ENCODE results near the gene OR52E6. TPM values are rescaled to one million over a fixed set of nuclear protein-coding genes. Genes with fewer than 3 reads are reported as not detected.

OR52E6 gene
- total RNA-seq: not detected

- no peak within 1 kb of the TSS for H3K4me3 ChIP-seq (ENCODE audit: low read length in 3 of 3)
- no peaks in the 10 kb centered on the region for H3K36me3 ChIP-seq (ENCODE audit: control insufficient read depth in 3 of 3, insufficient read depth in 3 of 3, low read length in 3 of 3)
- no peaks in the 10 kb centered on the region for H3K9me3 ChIP-seq (ENCODE audit: control insufficient read depth in 3 of 3, low read length in 3 of 3)
- no peak within 1 kb of the TSS for H3K27ac ChIP-seq (ENCODE audit: low read depth, low read length)
- no peaks in the 10 kb centered on the region for H3K27me3 ChIP-seq (ENCODE audit: control insufficient read depth in 3 of 3, insufficient read depth in 3 of 3, low read length in 3 of 3)
- no peak within 1 kb of the TSS for H3K9ac ChIP-seq (ENCODE audit: low read depth in 1 of 3, low read length in 3 of 3)
- H3K4me1 ChIP-seq (ENCODE audit: control insufficient read depth in 3 of 3, insufficient read depth in 3 of 3, low read length in 3 of 3): no peaks in the 10 kb centered on the region
These were observed at the start of gene OR52E6 for GRCh38 chr11:5841797-5842196. Gene OR52E6 (minus strand): TSS chr11:5841897. CDS start chr11:5841897, 0 bp downstream.

- Histone ChIP-seq H3K4me3 (ENCODE audit: low read length in 3 of 3) (no peak overlapping the region), H3K36me3 (ENCODE audit: control insufficient read depth in 3 of 3, insufficient read depth in 3 of 3, low read length in 3 of 3) (no peaks in the 10 kb centered on the region), H3K9ac (ENCODE audit: low read depth in 1 of 3, low read length in 3 of 3) (no peak overlapping the region), H3K27ac (ENCODE audit: low read depth, low read length) (no peak overlapping the region), H3K27me3 (ENCODE audit: control insufficient read depth in 3 of 3, insufficient read depth in 3 of 3, low read length in 3 of 3) (no peaks in the 10 kb centered on the region), H3K4me1 (ENCODE audit: control insufficient read depth in 3 of 3, insufficient read depth in 3 of 3, low read length in 3 of 3) (no peaks in the 10 kb centered on the region), H3K9me3 (ENCODE audit: control insufficient read depth in 3 of 3, low read length in 3 of 3) (no peaks in the 10 kb centered on the region)
These were observed 49.6 kb upstream of the OR52E6 start for GRCh38 chr11:5891216-5891800.

DNA sequence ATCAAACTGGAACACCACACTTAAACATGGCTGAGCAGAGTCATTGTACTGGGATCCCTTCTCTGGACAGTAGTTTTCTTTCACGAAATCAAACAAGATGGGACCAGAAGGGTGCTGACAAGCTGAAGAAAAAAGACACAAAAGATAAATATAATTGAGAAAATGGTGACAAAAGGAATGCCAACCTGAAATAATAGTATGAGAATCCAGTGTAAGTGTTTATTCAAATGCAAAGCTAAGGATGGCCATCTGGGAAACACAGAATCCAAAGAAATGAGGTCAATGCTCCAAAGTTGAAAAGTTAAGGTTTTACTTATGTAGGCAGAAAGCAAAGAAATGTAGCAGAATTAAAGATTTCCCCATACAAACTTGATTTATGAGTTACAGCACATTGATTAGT, 46.0 kb upstream of the OR52E6 start:
- Histone ChIP-seq H3K9ac (ENCODE audit: low read depth in 1 of 3, low read length in 3 of 3) (no peak overlapping the region), H3K27me3 (ENCODE audit: control insufficient read depth in 3 of 3, insufficient read depth in 3 of 3, low read length in 3 of 3) (no peaks in the 10 kb centered on the region), H3K4me3 (ENCODE audit: low read length in 3 of 3) (no peak overlapping the region), H3K27ac (ENCODE audit: low read depth, low read length) (no peak overlapping the region), H3K4me1 (ENCODE audit: control insufficient read depth in 3 of 3, insufficient read depth in 3 of 3, low read length in 3 of 3) (no peaks in the 10 kb centered on the region), H3K36me3 (ENCODE audit: control insufficient read depth in 3 of 3, insufficient read depth in 3 of 3, low read length in 3 of 3) (no peaks in the 10 kb centered on the region), H3K9me3 (ENCODE audit: control insufficient read depth in 3 of 3, low read length in 3 of 3) (no peaks in the 10 kb centered on the region)

GRCh38 chr11:5887172-5887571, 45.5 kb upstream of the OR52E6 start:
- Histone ChIP-seq H3K27me3 (ENCODE audit: control insufficient read depth in 3 of 3, insufficient read depth in 3 of 3, low read length in 3 of 3) (no peaks in the 10 kb centered on the region), H3K9me3 (ENCODE audit: control insufficient read depth in 3 of 3, low read length in 3 of 3) (no peaks in the 10 kb centered on the region), H3K9ac (ENCODE audit: low read depth in 1 of 3, low read length in 3 of 3) (no peak overlapping the region), H3K27ac (ENCODE audit: low read depth, low read length) (no peak overlapping the region), H3K36me3 (ENCODE audit: control insufficient read depth in 3 of 3, insufficient read depth in 3 of 3, low read length in 3 of 3) (no peaks in the 10 kb centered on the region), H3K4me3 (ENCODE audit: low read length in 3 of 3) (no peak overlapping the region), H3K4me1 (ENCODE audit: control insufficient read depth in 3 of 3, insufficient read depth in 3 of 3, low read length in 3 of 3) (no peaks in the 10 kb centered on the region)

DNA sequence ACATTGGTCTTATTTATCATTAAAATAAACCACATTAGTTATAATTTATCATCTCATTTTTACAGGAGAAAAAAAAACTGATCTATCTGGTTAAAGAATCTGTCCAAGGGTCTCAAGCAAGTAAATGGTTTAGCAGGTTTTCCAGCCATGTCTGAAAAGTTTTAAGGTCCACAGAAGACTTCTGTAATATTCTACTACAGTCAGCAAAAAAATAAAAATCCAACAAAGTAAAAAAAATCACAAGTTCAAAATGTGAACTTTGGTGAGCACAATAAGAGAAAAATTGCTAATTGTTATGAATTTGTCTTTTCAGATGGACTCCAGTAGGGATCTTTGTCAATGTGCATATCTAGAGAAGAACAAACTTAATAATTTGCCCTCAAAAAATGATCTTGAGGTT, 40.1 kb upstream of the OR52E6 start:
- Histone ChIP-seq H3K9ac (ENCODE audit: low read depth in 1 of 3, low read length in 3 of 3) (no peak overlapping the region), H3K27ac (ENCODE audit: low read depth, low read length) (no peak overlapping the region), H3K4me1 (ENCODE audit: control insufficient read depth in 3 of 3, insufficient read depth in 3 of 3, low read length in 3 of 3) (no peaks in the 10 kb centered on the region), H3K27me3 (ENCODE audit: control insufficient read depth in 3 of 3, insufficient read depth in 3 of 3, low read length in 3 of 3) (no peaks in the 10 kb centered on the region), H3K4me3 (ENCODE audit: low read length in 3 of 3) (no peak overlapping the region), H3K36me3 (ENCODE audit: control insufficient read depth in 3 of 3, insufficient read depth in 3 of 3, low read length in 3 of 3) (no peaks in the 10 kb centered on the region), H3K9me3 (ENCODE audit: control insufficient read depth in 3 of 3, low read length in 3 of 3) (no peaks in the 10 kb centered on the region)

DNA sequence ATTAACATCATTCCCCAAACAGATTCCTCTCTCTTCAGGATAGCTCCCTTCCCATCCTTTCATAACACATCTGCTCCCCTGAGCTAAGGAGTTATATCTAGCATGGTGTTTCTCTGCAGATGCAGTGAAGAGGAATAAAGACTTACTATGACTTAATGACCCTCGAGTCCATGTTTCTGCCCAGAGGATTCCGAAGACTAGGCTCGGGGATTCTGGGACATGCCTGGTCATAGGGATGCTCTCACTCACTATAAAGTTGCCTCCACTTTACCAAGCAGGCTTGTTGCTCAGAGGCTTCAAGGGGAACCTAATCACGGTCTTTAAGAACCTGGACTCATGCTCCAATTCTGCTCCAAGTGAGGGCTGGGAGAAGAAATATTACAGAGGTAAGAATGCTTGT, 38.6 kb upstream of the OR52E6 start, which contains the start of gene OR52E4:
TSS of gene OR52E4 (plus strand) at position 301 of the 400 bp plus-strand sequence. CDS start 3,664 bp downstream, outside the sequence.
- Histone ChIP-seq H3K9me3 (ENCODE audit: control insufficient read depth in 3 of 3, low read length in 3 of 3) (no peaks in the 10 kb centered on the region), H3K27me3 (ENCODE audit: control insufficient read depth in 3 of 3, insufficient read depth in 3 of 3, low read length in 3 of 3) (no peaks in the 10 kb centered on the region), H3K27ac (ENCODE audit: low read depth, low read length) (no peak within 1 kb of the TSS), H3K4me3 (ENCODE audit: low read length in 3 of 3) (no peak within 1 kb of the TSS), H3K9ac (ENCODE audit: low read depth in 1 of 3, low read length in 3 of 3) (no peak within 1 kb of the TSS), H3K4me1 (ENCODE audit: control insufficient read depth in 3 of 3, insufficient read depth in 3 of 3, low read length in 3 of 3) (no peaks in the 10 kb centered on the region), H3K36me3 (ENCODE audit: control insufficient read depth in 3 of 3, insufficient read depth in 3 of 3, low read length in 3 of 3) (no peaks in the 10 kb centered on the region)

- no peaks in the 10 kb centered on the region for H3K4me1 ChIP-seq (ENCODE audit: control insufficient read depth in 3 of 3, insufficient read depth in 3 of 3, low read length in 3 of 3)
- no peaks in the 10 kb centered on the region for H3K27me3 ChIP-seq (ENCODE audit: control insufficient read depth in 3 of 3, insufficient read depth in 3 of 3, low read length in 3 of 3)
- no peak overlapping the region for H3K9ac ChIP-seq (ENCODE audit: low read depth in 1 of 3, low read length in 3 of 3)
- no peak overlapping the region for H3K27ac ChIP-seq (ENCODE audit: low read depth, low read length)
- no peak overlapping the region for H3K4me3 ChIP-seq (ENCODE audit: low read length in 3 of 3)
- no peaks in the 10 kb centered on the region for H3K36me3 ChIP-seq (ENCODE audit: control insufficient read depth in 3 of 3, insufficient read depth in 3 of 3, low read length in 3 of 3)
- no peaks in the 10 kb centered on the region for H3K9me3 ChIP-seq (ENCODE audit: control insufficient read depth in 3 of 3, low read length in 3 of 3)
These were observed 36.9 kb upstream of the OR52E6 start for GRCh38 chr11:5878564-5878963.

DNA sequence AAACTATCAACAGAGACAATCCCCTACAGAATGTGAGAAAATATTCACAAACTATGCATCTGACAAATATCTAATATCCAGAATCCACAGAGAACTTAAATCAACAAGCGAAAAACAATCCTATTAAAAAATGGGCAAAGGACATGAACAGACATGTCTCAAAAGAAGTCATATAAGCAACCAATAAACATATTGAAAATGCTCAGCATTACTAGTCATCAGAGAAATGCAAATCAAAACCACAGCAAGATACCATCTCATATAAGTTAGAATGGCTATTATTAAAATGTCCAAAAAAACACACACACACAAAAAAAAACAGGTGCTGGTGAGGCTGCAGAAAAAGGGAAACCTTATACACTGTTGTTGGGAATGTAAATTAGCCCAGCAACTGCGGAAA, 24.1 kb upstream of the OR52E6 start:
- no peaks in the 10 kb centered on the region for H3K27me3 ChIP-seq (ENCODE audit: control insufficient read depth in 3 of 3, insufficient read depth in 3 of 3, low read length in 3 of 3)
- H3K4me1 ChIP-seq (ENCODE audit: control insufficient read depth in 3 of 3, insufficient read depth in 3 of 3, low read length in 3 of 3): no peaks in the 10 kb centered on the region
- H3K9me3 ChIP-seq (ENCODE audit: control insufficient read depth in 3 of 3, low read length in 3 of 3): peaks cover 0 to 2% (median 0%) of the 10 kb centered on the region in 3 donors
- H3K9ac ChIP-seq (ENCODE audit: low read depth in 1 of 3, low read length in 3 of 3): no peak overlapping the region
- no peaks in the 10 kb centered on the region for H3K36me3 ChIP-seq (ENCODE audit: control insufficient read depth in 3 of 3, insufficient read depth in 3 of 3, low read length in 3 of 3)
- H3K4me3 ChIP-seq (ENCODE audit: low read length in 3 of 3): no peak overlapping the region
- H3K27ac ChIP-seq (ENCODE audit: low read depth, low read length): no peak overlapping the region

GRCh38 chr11:5857590-5857989, 15.9 kb upstream of the OR52E6 start, which contains the start of gene OR52E8:
Gene OR52E8 (minus strand): TSS chr11:5857690. CDS start chr11:5857690, 0 bp downstream.
- no peaks in the 10 kb centered on the region for H3K4me1 ChIP-seq (ENCODE audit: control insufficient read depth in 3 of 3, insufficient read depth in 3 of 3, low read length in 3 of 3)
- H3K4me3 ChIP-seq (ENCODE audit: low read length in 3 of 3): no peak within 1 kb of the TSS
- no peak within 1 kb of the TSS for H3K27ac ChIP-seq (ENCODE audit: low read depth, low read length)
- no peaks in the 10 kb centered on the region for H3K36me3 ChIP-seq (ENCODE audit: control insufficient read depth in 3 of 3, insufficient read depth in 3 of 3, low read length in 3 of 3)
- H3K9me3 ChIP-seq (ENCODE audit: control insufficient read depth in 3 of 3, low read length in 3 of 3): no peaks in the 10 kb centered on the region
- no peak within 1 kb of the TSS for H3K9ac ChIP-seq (ENCODE audit: low read depth in 1 of 3, low read length in 3 of 3)
- no peaks in the 10 kb centered on the region for H3K27me3 ChIP-seq (ENCODE audit: control insufficient read depth in 3 of 3, insufficient read depth in 3 of 3, low read length in 3 of 3)

DNA sequence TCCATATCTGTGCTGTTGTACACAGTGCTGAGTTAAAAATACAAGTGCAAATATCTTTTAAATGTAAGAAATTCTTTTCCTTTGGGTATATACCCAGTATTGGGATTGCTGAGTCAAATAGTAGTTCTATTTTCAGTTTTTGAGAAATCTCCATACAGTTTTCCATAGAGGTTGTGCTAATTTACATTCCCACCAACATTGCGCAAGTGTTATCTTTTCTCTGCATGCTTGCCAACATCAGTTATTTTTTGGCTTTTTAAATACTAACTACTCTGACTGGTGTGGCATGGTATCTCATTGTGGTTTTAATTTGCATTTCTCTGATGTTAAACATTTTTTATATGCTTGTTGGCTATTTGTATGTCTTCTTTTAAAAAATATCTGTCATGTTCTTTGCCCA, 9.3 kb upstream of the OR52E6 start:
- no peak overlapping the region for H3K9ac ChIP-seq (ENCODE audit: low read depth in 1 of 3, low read length in 3 of 3)
- no peaks in the 10 kb centered on the region for H3K27me3 ChIP-seq (ENCODE audit: control insufficient read depth in 3 of 3, insufficient read depth in 3 of 3, low read length in 3 of 3)
- no peak overlapping the region for H3K4me3 ChIP-seq (ENCODE audit: low read length in 3 of 3)
- no peaks in the 10 kb centered on the region for H3K36me3 ChIP-seq (ENCODE audit: control insufficient read depth in 3 of 3, insufficient read depth in 3 of 3, low read length in 3 of 3)
- no peak overlapping the region for H3K27ac ChIP-seq (ENCODE audit: low read depth, low read length)
- H3K4me1 ChIP-seq (ENCODE audit: control insufficient read depth in 3 of 3, insufficient read depth in 3 of 3, low read length in 3 of 3): no peaks in the 10 kb centered on the region
- no peaks in the 10 kb centered on the region for H3K9me3 ChIP-seq (ENCODE audit: control insufficient read depth in 3 of 3, low read length in 3 of 3)
